ENCODE measurements around the gene TCP11.

The TCP11 gene

DNA sequence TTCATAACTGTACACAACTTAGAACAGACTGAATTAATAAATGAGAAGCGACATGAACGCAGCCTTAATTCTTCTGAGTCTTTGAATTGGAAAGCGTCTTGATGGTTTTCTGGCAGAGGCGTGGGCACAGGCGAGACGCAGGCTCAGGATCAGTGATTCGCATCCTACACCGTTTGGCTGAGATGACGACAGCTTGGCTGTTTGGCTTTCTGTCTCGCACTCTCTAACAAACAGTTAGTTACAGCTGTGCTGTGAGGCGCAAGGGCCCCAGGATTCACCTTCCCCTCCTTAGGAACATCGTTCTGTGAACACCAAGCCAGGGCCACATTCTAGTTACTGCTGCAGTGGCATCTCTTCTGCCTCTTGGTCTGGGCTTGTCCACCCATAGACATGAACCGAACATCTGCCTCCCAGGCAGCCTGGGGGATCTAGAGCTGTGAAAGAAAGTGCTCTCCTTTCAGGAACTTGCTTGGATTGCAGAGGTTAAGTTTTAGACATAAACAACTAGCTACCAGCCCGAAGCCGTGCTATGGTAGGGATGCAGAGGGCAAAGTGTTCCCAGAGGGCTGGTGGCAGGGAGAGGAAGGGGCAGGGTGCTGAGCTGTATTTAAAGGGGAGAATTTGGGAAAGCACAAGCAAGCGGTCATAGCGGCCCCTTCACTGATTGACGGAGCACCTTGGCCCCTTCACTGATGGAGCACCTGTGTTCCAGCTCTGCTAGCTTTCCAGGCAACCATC, 49.6 kb downstream of the TCP11 start:
- no peak for DNase-seq

DNA sequence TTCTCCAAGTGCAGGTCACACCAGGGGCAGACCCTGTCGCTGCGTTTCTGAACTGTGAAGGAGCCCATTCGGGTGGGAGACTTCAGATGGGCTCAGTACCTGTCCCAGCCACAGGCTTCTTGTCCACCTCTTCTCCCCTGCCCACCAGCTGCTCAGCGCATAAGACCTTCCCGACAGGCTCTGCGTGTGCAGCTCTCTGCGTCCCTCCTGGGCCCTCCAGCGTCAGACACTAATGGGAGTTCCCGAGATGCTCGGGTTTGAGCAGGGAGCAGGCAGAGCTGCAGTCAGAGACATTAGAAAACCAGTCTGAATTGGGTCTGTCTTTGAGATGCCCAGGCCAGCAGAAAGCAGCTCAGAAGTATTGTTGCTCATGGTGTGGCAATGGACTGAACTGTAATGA, 50.4 kb downstream of the TCP11 start:
- no peak for DNase-seq

DNA sequence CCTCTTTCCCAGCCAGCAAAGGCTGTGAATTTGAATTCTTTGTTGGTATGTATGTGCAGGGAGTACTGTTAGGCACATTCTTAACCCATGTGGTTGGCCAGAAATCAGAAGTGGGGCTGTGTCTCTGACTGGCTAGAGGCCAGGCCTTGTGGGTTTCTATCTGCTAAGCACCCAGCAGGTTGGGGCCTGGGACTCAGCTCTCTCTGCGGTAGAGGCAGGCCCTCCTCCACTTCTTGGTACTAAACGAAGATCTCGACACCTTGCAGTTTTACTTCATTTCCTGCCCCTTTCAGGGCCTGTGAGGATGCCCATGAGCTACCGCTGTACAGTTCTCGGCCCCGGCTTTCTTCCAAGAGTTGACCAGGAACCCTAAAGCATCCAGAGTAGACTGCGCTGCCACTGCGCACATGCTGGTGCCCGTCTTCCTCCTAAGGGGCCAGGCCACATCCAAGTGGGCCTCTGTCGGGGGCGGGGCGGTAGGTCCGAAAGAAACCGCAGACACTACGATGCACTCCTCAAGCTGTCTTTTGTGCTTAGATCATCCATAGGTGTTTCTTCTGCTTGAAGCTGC, 51.1 kb downstream of the TCP11 start:
- peak in 1 of 5 experiments; percentile 50 for DNase-seq

DNA sequence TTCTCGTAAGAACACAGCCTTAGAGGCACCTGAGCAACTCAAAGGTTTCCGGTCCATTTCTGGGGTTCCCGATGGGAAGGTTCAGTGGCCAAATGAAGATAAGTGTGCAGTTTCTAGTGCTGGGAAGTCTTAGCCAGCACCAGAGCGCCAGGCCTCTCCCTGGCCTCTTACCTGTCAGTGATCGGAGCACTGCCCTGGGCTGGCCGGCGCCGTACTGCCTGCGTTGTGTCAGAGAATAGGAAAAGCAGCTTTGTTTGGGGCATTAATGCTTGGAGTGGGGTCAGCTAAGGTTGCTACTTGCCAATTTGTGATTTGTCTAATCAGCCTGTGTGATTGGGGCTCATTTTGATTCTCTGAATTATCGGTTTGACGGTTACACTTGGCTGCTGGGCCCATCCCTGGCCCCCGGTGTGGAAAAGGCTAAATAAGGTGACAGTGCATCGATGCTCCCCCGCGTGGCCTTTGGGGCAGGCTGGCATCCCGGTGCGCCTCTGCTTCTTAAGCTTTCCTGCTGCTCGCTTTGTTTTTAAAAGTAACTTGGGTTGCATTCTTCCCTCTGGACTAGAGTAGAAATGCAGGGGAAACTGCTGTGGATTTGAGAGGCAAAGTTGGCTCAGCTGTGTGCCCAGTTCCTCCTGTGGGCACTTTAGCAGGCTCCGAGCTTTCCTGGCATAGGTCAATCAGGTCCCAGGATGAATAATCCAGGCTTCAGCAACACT, 51.8 kb downstream of the TCP11 start:
- DNase-seq = no peak

DNA sequence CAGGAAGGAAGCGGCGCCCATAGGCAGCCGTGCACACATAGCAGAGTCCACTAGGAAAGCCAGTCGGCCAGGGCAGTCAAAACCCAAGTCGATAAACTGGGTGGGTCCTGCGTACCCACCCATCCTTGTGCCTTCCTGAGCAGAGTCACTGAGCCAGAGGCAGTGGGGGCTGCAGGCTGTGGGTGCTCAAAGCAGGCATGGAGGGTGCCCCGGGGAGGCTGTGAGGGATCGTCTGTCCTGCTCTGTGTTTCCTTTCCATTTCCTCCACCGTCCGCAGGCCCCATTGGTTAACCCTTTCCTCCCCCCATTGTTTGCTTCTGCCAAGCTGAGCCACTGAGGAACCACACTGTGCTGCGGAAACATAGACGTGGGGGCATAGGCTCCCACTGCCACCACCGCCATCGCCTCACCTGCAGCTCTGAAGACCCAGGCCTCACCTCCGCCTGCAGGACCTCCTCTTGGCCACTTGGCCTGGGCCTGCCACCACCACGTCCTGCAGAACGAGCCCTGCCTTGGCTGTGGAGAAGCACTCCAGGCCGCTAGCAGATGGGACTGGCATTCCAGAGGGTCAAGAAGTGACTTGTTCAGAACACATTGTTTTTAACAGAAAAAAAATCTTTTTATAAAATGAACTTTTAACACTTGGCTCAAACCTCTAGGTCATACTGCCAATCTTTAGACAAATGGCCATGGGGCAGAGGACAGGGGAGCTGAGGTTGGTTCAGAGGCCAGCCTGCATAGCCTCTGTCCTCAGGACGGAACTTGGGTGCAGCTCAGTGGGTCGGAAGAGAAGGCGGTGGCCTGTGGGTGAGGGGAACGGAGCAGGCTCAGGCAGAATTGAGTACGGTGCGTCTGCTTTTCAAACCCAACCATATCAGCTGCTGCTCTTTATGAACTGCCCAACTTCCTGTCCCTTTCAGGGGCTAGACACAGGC, 52.6 kb downstream of the TCP11 start:
- DNase-seq = no peak

DNA sequence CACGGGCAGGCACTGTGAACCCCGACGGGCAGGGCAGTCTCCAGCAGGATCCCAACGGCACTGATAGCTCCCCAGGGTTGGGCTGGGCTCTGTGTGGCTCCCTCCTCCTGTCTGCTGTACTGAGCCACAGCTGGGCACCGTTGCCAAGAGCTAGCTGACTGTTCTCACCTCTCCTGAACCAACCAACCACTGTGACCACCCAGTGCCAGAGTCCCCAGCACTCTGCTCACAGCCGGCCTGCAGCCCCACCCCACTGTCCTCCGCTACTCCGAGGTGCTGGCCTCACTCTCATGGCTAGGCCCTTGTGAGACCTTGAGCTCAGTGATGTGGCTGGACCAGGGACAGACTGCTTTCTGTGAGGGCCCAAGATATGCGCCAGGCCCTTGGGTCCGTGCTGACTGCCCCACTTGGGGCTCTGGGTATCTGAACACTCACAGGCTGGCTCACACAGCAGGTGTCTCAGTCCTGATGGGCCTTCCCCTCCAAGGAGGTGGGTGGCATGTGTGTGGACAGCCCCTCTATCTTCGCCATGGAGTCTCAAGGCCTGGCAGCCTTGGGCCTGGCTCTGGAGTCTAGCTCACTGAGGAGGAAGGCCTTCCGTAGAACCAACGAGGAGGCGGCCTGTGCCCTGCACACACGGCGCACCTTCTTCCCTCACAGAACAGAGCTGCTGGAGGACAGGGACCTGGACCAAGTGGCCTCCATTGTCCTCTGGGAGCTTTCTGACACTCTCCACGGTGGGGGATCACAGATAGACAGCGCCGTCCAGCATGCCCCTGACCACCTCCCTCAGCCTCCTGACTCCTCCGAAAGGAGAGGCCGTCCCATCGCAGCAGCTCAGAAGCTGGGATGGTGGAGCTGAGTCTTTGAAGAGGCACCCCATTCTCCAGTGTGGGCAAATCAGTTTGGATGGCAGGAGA, 53.5 kb downstream of the TCP11 start:
- no peak for DNase-seq

DNA sequence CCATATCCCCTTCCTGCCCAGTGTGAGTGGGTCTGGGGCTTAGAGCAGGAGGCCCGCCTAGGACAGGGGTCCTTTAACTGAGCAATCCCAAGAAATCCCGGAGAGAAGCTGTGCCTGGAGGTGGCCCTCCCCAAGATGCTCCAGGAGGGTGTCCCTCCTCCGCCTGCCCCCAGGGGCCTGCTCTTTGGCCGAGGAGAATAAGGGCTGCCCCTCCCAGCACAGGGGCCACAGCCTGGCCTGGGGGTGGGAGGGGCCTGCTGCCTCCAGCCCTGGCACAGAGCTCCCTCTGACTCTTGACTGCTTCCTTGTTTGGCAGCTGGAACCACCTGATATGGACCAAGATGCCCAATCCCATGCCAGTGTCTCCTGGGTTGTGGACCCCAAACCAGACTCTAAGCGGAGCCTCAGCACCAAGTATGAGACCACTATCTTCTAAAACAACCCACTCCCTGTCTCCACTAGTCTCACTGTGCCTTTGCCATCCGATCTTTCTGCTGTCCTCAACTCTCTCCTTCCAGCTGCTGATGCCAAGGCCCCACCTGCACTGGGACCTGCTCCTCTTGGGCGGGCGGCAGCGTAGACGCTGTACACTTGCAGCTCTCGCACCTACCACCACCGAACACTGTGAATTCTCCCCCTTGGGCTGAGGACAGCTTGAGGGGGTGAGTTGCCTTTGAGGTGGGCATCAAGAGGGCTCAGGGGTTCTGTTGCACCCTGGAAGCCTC, 54.3 kb downstream of the TCP11 start:
- no peak for DNase-seq

DNA sequence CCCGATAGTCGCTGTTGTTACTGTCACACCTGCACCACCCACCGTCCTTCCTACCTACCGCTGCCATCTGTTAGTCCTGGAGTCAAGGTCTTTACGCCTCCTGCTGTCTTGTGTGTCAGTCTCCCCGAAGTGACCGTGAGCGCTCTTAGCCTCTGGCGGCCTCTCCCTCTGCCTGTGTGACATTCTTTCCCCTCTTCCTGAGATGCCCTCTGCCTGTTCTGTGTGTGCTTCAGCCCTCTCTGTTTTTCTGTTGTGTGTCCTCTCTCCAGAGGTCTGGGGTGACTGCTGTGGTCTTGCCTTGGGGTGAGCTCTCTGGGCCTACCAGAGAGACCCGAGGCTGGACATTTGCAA, 54.9 kb downstream of the TCP11 start:
- DNase-seq = no peak

DNA sequence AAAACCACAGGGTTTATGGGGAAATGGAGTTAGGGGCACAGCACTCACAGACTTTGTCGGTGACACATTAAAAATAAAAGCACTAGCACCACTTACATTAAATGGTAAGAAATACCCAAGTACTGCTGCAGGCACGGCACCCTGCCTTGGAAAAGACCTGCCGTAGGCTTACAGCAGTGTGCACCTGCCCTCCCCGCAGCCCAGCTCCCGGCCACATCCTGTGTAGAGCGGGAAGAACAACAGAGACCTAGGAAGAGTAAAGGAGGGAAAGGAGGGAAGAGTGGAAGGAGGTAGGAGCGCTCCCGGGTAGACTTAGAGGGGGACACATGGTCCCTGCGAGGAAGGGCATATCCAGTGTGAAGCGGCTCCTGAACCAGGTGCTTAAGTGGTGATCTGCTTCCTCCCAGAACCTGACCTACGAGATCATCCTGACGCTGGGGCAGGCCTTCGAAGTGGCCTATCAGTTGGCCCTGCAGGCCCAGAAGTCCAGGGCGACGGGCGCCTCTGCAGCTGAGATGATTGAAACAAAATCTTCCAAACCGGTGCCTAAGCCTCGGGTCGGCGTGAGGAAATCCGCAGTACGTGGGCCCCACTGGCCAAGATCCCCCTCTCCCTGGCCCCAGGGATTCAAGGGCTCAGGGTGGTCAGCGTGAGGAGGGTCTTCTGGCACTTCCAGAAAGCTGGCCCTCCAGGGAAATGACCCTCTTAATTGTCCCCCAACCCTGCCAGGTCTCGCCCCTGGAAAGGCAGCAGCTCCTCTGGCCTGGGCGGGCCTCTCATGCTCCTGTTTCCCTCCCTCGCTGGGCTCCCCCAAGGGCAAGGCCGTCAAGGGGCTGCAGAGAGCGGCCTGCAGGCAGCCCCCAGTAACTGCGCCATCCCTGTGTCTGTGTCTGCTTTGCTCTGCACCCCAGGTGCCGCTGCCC, 55.5 kb downstream of the TCP11 start:
- DNase-seq = no peak

DNA sequence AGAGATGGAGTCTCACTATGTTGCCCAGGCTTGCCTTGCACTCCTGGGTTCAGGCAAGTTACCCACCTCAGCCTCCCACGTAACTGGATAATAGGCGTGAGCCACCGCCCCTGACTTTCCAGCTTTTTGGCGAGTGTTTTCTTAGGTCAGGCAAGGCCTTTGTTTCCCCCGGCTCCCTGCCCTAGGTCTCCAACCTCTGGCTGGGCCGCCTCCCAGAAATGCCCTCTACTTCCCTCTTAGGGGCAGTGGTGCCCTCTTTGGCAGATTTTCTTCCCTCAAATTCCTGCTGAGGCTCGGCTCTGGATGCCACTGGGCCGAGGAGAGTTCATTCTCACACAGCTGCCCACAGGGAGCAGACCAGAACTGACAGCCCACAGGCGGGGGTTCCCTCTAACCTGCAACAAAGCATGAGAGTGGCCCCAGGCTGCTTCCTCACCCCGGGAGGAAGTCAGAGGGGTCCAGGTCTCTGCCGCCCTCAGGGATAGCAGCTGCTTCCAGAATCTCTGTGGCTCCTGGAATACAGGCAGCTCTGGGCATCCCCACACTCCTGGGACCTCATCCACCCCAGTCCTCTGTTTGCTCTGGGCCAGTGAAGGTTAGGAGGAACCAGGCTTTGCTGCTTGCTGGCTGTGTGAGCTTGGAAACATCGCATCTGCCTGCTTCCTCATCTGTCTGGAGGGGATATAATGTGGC, 56.5 kb downstream of the TCP11 start:
- no peak for DNase-seq

DNA sequence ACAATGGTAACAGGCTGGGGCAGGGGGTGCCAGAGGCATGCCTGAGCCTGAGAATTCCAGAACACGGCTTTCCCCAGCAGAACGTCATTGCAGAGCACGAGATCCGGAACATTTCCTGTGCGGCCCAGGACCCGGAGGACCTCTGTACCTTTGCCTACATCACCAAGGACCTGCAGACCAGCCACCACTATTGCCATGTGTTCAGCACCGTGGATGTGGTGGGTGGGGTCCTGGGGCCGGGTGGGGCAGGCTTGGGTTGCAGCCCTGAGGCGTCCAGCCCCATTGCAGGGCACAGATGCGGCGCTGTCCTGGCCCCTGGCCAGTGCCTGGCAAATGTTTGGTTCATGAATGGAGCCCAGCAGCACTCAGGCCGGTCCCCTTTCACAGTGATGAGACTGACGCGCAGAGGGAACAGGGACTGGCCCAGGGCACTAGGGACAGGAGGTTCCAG, 57.1 kb downstream of the TCP11 start:
- DNase-seq = no peak

DNA sequence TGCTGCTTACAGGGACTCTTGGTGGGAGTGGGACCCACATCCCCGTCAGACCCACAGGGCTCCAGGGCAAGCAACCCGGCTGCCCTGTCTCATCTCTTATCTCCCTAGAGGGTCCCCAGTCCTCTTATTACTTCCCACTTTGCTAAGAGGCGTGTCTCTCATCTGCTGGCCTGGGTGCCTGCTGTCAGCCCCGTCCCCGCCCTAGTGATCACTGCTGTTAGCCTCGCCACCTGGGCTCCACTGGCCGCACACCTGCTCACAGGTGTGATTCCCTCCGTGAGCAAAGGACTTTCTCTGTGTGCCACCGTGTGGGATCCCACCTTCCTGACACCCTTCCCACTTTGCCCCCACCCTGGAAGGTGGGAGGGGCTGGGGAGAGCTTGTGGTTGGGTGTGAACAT, 57.6 kb downstream of the TCP11 start:
- DNase-seq = no peak

DNA sequence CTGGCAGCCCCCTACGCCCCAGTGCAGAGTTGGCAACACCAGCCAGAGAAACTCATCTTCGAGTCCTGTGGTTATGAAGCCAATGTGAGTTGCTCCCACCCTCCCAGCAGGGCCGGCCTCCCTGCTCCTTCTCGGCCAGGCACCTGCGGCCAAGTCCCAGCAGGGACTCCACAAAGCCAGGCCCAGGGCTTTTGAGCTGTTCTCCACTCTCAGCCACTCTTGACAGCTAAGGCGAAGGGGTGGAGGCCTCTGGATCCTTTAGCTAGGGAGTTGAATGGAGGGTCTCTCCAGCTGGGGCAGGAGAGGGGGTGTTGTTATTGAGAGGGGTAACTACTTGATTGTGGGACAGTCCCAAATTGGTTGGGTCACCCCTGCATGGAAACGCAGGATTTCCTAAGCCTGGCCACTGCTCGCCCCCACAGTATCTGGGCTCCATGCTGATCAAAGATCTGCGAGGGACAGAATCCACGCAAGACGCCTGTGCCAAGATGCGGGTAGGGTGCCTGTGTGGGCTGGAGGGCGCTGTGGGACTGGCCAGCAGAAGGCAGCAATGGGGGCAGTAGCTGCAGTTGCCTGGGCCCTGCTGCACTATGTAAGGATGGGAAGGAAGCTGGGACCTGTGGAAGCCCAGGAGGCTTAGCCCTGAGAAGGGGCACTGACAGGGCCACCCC, 58.3 kb downstream of the TCP11 start:
- no peak for DNase-seq

DNA sequence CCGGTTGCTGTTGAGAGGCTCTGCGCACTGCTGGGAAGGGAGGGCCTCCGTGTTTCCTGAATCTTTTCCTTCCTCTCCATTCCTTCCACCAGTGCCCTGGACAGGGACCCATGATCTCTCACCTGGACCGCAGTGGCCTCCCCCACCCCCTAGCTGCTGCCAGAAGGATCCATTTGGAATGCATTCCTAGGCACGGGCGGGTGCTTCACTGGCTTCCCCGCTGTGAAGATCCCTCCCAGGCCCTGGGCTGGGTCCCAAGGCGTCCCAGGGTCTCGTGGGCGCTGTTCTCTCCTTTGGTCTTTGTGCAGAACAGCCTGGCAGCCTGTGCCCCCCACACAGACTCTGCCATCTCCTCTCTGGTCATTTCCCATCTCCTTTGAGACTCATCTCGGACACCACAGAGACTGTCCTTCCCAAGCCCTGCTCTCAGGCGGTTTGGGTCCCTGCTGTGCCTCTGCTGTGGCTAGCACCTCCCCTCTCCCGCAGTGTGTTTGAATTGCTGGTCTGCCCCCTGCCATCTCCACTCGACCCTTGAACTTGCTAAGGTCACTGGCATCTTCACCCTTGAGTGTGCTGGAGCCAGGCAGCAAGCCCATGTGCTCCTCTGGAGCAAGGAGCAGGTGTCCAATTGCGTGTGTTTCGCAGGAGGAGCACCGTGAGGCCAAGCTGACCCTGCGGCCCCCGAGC, 59.0 kb downstream of the TCP11 start:
- DNase-seq = no peak

DNA sequence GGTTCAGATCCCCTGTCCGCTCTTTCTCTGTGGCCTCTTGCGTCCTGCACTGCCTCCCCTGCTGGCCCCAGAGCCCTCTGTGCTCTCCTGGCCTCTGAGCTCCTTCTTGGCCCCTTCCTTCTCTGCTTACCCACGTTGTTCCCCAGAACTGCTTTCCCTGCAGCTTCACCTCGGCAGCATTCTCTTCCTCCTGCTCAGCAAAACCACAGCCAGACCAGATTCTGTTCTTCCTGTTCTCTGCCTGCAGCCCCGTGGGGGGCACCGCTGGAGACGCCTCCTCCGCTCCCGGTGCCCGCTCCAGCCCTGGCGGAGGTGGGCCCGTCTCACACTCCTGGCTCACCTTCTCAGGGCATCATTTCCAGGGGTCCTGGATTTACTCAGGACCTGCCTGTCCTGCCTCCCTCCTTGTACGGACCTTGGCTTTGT, 59.7 kb downstream of the TCP11 start:
- DNase-seq = no peak

DNA sequence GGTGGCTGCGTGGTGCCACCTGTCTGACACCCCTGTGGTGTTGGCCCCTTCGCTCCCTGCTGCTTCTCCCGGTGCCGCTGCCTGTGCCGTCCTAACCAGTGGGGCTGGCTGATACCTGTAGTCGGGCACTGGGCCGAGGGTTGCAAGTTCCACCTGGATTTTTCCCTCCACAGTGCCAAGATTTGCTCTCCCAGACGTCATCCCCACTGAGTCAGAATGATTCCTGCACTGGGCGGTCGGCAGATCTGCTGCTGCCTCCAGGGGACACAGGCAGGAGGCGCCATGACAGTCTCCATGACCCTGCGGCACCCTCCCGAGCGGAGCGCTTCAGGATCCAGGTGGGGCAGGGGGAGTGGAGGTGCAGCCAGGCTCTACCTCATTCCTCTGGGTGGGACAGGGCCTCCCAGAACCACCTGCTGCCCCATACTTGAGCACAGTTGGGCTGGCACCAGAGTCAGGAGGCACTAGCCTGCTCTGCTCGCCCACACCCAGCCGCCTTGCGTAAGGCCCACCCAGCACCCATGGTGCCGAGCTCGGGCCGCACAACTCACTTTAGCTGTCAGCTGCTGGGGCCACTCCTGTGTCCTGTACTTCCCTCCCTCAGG, 60.2 kb downstream of the TCP11 start:
- no peak for DNase-seq

DNA sequence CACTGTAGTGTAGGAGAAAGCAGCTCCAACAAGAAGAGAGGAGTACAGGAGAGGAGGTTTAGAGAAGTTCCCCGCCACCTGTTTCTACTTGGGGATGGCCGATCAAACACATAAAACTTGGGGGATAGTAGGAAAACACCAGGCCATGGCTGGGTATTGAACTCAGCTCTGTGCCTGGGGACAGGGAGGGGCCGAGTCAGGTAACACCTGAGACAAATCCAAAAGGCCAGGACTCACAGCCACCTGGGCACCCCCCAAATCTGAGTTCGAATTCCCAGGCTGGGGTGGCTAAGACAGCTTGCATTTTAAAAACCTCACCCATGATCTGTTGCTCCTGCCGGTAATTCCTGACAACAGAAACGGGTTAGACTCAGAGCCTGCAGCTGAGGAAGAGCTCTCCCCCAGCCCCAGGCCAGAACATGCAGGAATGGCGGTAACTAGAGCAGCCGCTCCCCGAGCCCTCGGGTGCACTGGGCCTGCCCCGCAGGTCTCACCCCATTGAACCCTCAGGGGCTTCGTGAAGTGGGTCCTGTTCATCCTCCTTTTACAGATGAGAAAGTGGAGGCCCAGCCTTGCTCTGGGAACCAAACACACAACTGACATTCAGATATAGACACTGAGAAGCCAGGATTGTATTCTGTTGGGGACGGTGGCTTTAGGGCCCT, 61.0 kb downstream of the TCP11 start:
- no peak for DNase-seq

All from T-helper 2 cell (primary cell).